KMS-11 (cell line): ENCODE measurements around the gene CSTA.

Experiments used
- H2AFZ ChIP-seq: fragments of 200-600 bp; sonication (generic); 2 replicates; pipeline ENCODE4 v1.6.1; 2016; ENCODE audit warnings: antibody characterized with exemption, mixed run types, low read depth
- H3K27ac ChIP-seq: fragments of 200-600 bp; sonication (generic); 2 replicates; pipeline ENCODE4 v1.6.1; 2016; ENCODE audit warnings: mild to moderate bottlenecking, mixed run types
- H3K27me3 ChIP-seq: fragments of 200-600 bp; sonication (generic); 2 replicates; pipeline ENCODE4 v1.6.1; 2017; ENCODE audit warnings: mild to moderate bottlenecking, low read depth, mixed run types, moderate library complexity; ENCODE audit not compliant: insufficient read depth
- H3K36me3 ChIP-seq: fragments of 200-600 bp; sonication (generic); 2 replicates; pipeline ENCODE4 v1.6.1; 2017; ENCODE audit warnings: mild to moderate bottlenecking, mixed run types; ENCODE audit not compliant: insufficient read depth
- H3K4me1 ChIP-seq: fragments of 200-600 bp; sonication (generic); 2 replicates; pipeline ENCODE4 v1.6.1; 2016; ENCODE audit warnings: mild to moderate bottlenecking, low read depth, mixed run types; ENCODE audit not compliant: poor library complexity, severe bottlenecking
- H3K4me2 ChIP-seq: fragments of 200-600 bp; sonication (generic); 2 replicates; pipeline ENCODE4 v1.7.0; 2016; ENCODE audit warnings: mild to moderate bottlenecking, mixed run types
- H3K4me3 ChIP-seq: fragments of 200-600 bp; sonication (generic); IDR thresholded peaks from 2 replicates; pipeline ENCODE4 v1.6.1; 2017; ENCODE audit warnings: low read depth, low read length, mixed read lengths; ENCODE audit not compliant: insufficient read depth
- H3K79me2 ChIP-seq: fragments of 200-600 bp; sonication (generic); 2 replicates; pipeline ENCODE4 v1.6.1; 2016; ENCODE audit warnings: low read depth, mixed run types; ENCODE audit not compliant: insufficient read depth
- H3K9ac ChIP-seq: fragments of 200-600 bp; sonication (generic); 2 replicates; pipeline ENCODE4 v1.6.1; 2016; ENCODE audit warnings: mild to moderate bottlenecking, mixed run types
- H4K20me1 ChIP-seq: fragments of 200-600 bp; sonication (generic); 2 replicates; pipeline ENCODE4 v1.6.1; 2016; ENCODE audit warnings: mild to moderate bottlenecking, mixed run types; ENCODE audit not compliant: insufficient read depth
- TF ChIP-seq, protein P1 (sequence below): fragments of 200-600 bp; sonication (generic); conservative IDR thresholded peaks from 2 replicates; pipeline ENCODE4 v1.6.1; 2017; ENCODE audit warnings: low read depth, mild to moderate bottlenecking, antibody characterized with exemption, low read length, moderate library complexity, mixed read lengths

CSTA gene

DNA sequence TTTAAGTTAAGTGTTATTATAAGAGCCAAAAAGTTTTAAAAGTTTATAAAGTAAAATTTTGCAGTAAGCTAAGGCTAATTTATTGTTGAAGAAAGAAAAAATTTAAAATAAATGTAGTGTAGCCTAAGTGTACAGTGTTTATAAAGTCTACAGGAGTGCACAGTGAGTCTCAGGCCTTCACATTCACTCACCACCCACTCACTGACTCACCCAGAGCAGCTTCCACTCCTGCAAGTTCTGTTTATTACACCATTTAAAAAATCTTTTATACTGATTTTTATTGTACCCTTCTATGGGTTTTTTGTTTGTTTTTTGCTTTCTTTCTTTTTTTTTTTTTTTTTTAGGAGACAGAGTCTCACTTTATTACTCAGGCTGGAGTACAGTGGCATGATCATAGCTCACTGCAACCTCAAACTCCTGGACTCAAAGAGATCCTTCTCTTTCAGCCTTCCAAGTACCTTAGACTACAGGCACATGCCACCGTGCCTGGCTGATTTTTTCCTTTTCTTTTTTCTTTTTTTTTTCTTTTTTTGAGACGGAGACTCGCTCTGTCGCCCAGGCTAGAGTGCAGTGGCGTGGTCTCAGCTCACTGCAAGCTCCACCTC, 25.9 kb downstream of the CSTA start:
- Histone ChIP-seq H3K36me3 (no peaks in the 10 kb centered on the region), H3K4me2 (no peak overlapping the region), H3K9ac (no peak overlapping the region), H3K27me3 (no peaks in the 10 kb centered on the region), H4K20me1 (no peaks in the 10 kb centered on the region), H3K79me2 (no peaks in the 10 kb centered on the region), H2AFZ (no peak overlapping the region), H3K4me3 (no peak overlapping the region), H3K4me1 (no peaks in the 10 kb centered on the region), H3K27ac (no peak overlapping the region)
- TF ChIP-seq, protein P1, sequence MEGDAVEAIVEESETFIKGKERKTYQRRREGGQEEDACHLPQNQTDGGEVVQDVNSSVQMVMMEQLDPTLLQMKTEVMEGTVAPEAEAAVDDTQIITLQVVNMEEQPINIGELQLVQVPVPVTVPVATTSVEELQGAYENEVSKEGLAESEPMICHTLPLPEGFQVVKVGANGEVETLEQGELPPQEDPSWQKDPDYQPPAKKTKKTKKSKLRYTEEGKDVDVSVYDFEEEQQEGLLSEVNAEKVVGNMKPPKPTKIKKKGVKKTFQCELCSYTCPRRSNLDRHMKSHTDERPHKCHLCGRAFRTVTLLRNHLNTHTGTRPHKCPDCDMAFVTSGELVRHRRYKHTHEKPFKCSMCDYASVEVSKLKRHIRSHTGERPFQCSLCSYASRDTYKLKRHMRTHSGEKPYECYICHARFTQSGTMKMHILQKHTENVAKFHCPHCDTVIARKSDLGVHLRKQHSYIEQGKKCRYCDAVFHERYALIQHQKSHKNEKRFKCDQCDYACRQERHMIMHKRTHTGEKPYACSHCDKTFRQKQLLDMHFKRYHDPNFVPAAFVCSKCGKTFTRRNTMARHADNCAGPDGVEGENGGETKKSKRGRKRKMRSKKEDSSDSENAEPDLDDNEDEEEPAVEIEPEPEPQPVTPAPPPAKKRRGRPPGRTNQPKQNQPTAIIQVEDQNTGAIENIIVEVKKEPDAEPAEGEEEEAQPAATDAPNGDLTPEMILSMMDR: no peak

DNA sequence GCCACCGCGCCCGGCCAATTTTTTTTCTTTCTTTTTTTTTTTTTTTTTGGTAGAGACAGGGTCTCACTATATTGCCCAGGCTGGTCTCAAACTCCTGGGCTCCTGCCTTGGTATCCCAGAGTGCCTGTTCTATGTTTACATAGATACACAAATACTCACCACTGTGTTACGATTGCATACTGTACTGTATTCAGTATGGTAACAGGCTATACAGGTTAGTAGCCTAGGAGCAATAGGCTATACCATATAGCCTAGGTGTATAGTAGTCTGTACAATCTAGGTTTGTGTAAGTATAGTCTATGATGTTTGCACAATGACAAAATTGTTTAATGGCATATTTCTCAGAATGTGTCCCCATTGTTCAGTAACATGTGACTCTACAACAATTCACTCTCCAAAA, 26.6 kb downstream of the CSTA start:
- no peak overlapping the region for H2AFZ ChIP-seq
- no peak overlapping the region for H3K27ac ChIP-seq
- no peak overlapping the region for H3K9ac ChIP-seq
- no peak overlapping the region for H3K4me3 ChIP-seq
- TF ChIP-seq, protein P1: no peak
- H4K20me1 ChIP-seq: no peaks in the 10 kb centered on the region
- H3K36me3 ChIP-seq: no peaks in the 10 kb centered on the region
- no peak overlapping the region for H3K4me2 ChIP-seq
- H3K79me2 ChIP-seq: no peaks in the 10 kb centered on the region
- H3K4me1 ChIP-seq: no peaks in the 10 kb centered on the region
- H3K27me3 ChIP-seq: no peaks in the 10 kb centered on the region

DNA sequence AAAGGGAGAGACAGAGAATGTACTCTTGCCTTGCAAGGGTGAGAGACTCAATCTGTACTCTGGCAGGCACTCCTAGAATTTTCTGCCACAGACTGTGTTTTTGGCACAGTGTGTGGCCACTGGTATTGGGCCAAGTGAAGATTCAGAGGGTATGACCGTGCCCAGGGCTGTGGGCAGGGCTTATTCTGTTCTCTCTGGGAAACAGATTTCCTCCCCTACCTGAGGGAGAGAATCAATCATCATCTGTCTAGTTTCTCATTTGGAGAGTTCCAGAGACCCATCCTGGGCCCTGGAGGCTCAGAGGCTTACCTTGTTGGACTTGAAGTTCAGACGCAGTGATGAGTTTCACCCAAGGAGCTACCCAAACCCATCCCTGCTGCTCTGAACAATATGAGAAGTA, 28.2 kb downstream of the CSTA start:
- Histone ChIP-seq H4K20me1 (no peaks in the 10 kb centered on the region), H3K9ac (no peak overlapping the region), H3K27me3 (no peaks in the 10 kb centered on the region), H2AFZ (no peak overlapping the region), H3K4me1 (no peaks in the 10 kb centered on the region), H3K4me3 (no peak overlapping the region), H3K79me2 (no peaks in the 10 kb centered on the region), H3K27ac (no peak overlapping the region), H3K36me3 (no peaks in the 10 kb centered on the region), H3K4me2 (no peak overlapping the region)
- TF ChIP-seq, protein P1: no peak

DNA sequence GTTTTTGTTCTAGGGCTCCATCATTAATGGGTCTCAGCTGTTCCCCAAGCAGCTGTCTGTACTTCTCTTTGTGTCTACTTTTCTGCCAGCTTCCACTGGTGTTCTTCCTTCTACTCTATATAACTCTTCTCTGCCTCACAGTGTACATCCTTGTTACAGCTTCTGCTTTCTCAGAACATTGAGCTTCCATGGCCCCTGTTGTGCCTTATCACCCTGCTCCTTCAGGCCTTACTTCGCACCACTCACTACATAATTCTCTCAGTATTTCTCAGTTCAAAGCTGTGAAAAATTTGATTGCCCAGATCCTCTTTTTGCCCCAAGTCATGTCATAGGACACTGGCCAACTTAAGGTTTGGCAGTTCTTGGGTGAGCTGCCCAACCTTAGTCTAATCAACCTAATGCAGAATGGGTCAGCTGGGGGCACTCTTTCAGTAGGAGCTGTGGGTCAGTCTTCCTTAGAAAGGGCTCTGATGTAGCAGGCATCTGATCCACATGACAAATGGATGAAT, 28.9 kb downstream of the CSTA start:
- Histone ChIP-seq H3K4me3 (no peak overlapping the region), H3K79me2 (no peaks in the 10 kb centered on the region), H3K36me3 (no peaks in the 10 kb centered on the region), H2AFZ (no peak overlapping the region), H3K27ac (no peak overlapping the region), H3K9ac (no peak overlapping the region), H3K27me3 (no peaks in the 10 kb centered on the region), H3K4me2 (no peak overlapping the region), H3K4me1 (peaks cover 5% of the 10 kb centered on the region), H4K20me1 (no peaks in the 10 kb centered on the region)
- TF ChIP-seq, protein P1: no peak
